Measurements from ENCODE around the gene DHRSX. TPM values are rescaled to one million over a fixed set of nuclear protein-coding genes. Genes with fewer than 3 reads are reported as not detected.

The DHRSX gene
- total and polyA plus RNA-seq, 2 of the 8 experiments (the other 6 are each of a cell fraction or from before 2014, with no cell fraction given), result 35.1 to 43.4 TPM

DNA sequence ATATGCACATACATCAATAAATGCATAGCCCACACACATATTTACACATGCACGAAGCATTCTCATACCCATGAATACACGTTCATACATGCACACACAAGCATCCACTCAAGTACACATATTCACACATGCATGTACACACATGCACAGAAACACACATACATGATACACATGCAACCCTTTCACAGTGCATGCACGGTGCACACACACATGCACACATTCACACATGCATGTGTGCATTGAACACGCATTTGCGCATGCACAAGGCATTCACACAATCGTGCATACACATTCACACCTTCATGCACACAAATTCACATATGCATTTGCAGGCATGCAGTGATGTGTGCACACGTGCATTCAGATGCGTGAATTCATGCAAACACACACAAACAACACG lies 324.5 kb downstream of the DHRSX start:
- no peak overlapping the region for H3K4ac ChIP-seq (replicated peaks; ENCODE audit: insufficient read length, low read depth, low read length)
- H3K4me3 ChIP-seq (ENCODE audit: extremely low read depth in 1 of 4, insufficient read depth in 2 of 4, low read depth in 3 of 4, low read length in 4 of 4), result no peak overlapping the region
- 0 out of 2 replicates have a peak overlapping the region, but pooled peaks have one; percentile 1 for H2BK15ac ChIP-seq (ENCODE audit: low read length)
- no peak overlapping the region for H4K5ac ChIP-seq (ENCODE audit: insufficient read length, low read depth, low read length)
- no peaks in the 10 kb centered on the region; a peak in 2 of 7 replicates for H3K4me1 ChIP-seq (replicated peaks in 1 of 4; ENCODE audit: control insufficient read depth in 3 of 4, insufficient read depth in 4 of 4, low read length in 3 of 4)
- no peak overlapping the region for H3K56ac ChIP-seq (replicated peaks; ENCODE audit: insufficient read length, low read depth, low read length)
- H4K8ac ChIP-seq (ENCODE audit: extremely low read depth, insufficient read depth, low read length), result no peak overlapping the region; the same call in 1 of the 2 replicates
- H3K14ac ChIP-seq (ENCODE audit: insufficient read length), result no peak overlapping the region
- no peaks in the 10 kb centered on the region for H3K79me2 ChIP-seq (ENCODE audit: control insufficient read depth in 1 of 2, insufficient read depth in 2 of 2, low read length in 2 of 2)
- no peaks in the 10 kb centered on the region for H3K79me1 ChIP-seq (ENCODE audit: low read depth, low read length)
- no peak overlapping the region for H3K4me2 ChIP-seq (ENCODE audit: insufficient read depth in 1 of 2, low read depth in 2 of 2, low read length in 2 of 2)
- POLR2A ChIA-PET (ENCODE audit: partially characterized antibody), result no interaction called here
- H3K27ac ChIP-seq (ENCODE audit: low read depth, low read length), result peak overlapping the region; percentile 52; the same call in 1 of the 2 replicates
- H3K23me2 ChIP-seq (ENCODE audit: low read depth, low read length), result no peaks in the 10 kb centered on the region; the same call in 1 of the 2 replicates
- H2BK5ac ChIP-seq (ENCODE audit: low read depth, low read length), result peak overlapping the region; percentile 1; the same call in 1 of the 2 replicates
- peak overlapping the region; percentile 42; the same call in 1 of the 2 replicates for H2AK5ac ChIP-seq (ENCODE audit: low read depth, low read length)
- H3K18ac ChIP-seq (ENCODE audit: extremely low read depth, low read length), result no peak overlapping the region
- no peak overlapping the region for H2BK120ac ChIP-seq (replicated peaks; ENCODE audit: low read depth, low read length)
- no peak for DNase-seq (ENCODE audit: low read depth in 1 of 2, low spot score in 2 of 2)
- H3K23ac ChIP-seq (ENCODE audit: insufficient read length), result no peak overlapping the region
- no peak overlapping the region for H3K9ac ChIP-seq (replicated peaks in 1 of 4; ENCODE audit: extremely low read depth in 1 of 4, low read depth in 3 of 4, low read length in 3 of 4)
- 0 out of 2 replicates have a peak overlapping the region, but pooled peaks have one; percentile 81 for H2BK12ac ChIP-seq (ENCODE audit: low read depth, low read length)
- no peak overlapping the region for H2AFZ ChIP-seq (ENCODE audit: low read length)
- FAIRE-seq, result no peak
- no peaks in the 10 kb centered on the region for H3K27me3 ChIP-seq (replicated peaks in 1 of 4; ENCODE audit: control insufficient read depth in 3 of 4, extremely low read depth in 1 of 4, insufficient read depth in 3 of 4, low read length in 3 of 4)
- no peaks in the 10 kb centered on the region for H3K9me3 ChIP-seq (ENCODE audit: insufficient read depth in 2 of 2, low read depth in 1 of 2, low read length in 1 of 2)
- H2BK20ac ChIP-seq (ENCODE audit: low read length), result no peak overlapping the region
- H4K91ac ChIP-seq (replicated peaks; ENCODE audit: insufficient read length, low read length), result peak overlapping the region; percentile 29
- WGBS, 2 experiments (ENCODE audit: extremely low coverage in 1 of 2, insufficient coverage in 1 of 2, insufficient read length in 1 of 2, insufficient replicate concordance in 2 of 2, low coverage in 1 of 2, low lambda C conversion rate in 2 of 2, missing lambda C conversion rate in 1 of 2), result 92% methylated on average over 9 of the region's 9 CpGs; no CpG with 5 or more reads in 1 of the 2 experiments
- no peaks in the 10 kb centered on the region; a peak in 2 of 8 replicates for H3K36me3 ChIP-seq (ENCODE audit: control insufficient read depth in 2 of 4, insufficient read depth in 4 of 4, low read length in 3 of 4)
- CTCF ChIA-PET (ENCODE audit: partially characterized antibody), result no interaction called here
- no peaks in the 10 kb centered on the region for H4K20me1 ChIP-seq (replicated peaks in 1 of 2; ENCODE audit: control insufficient read depth in 1 of 2, insufficient read depth in 2 of 2, low read length in 2 of 2)
- TF ChIP-seq SP2 (IDR thresholded peaks at IDR 0.05; ENCODE audit: low read length), result no peak
- no peak for TF ChIP-seq RBBP5 (IDR thresholded peaks at IDR 0.05; ENCODE audit: borderline replicate concordance, low read depth, low read length)
- no peak for TF ChIP-seq CBX8 (IDR thresholded peaks at IDR 0.05; ENCODE audit: borderline replicate concordance, low read depth, low read length)
- TF ChIP-seq NRF1 (IDR thresholded peaks at IDR 0.05; ENCODE audit: low read depth, low read length), result no peak
- TF ChIP-seq TAF1 (IDR thresholded peaks at IDR 0.05; ENCODE audit: low read depth, low read length), result no peak
- TF ChIP-seq USF2 (IDR thresholded peaks at IDR 0.05; ENCODE audit: low read length), result no peak
- no peak for TF ChIP-seq EZH2 (IDR thresholded peaks at IDR 0.05; ENCODE audit: low read depth, low read length, severe bottlenecking)
- no peak for TF ChIP-seq CEBPB (IDR thresholded peaks at IDR 0.05; ENCODE audit: low read depth, low read length)
- no peak for TF ChIP-seq CTBP2 (IDR thresholded peaks at IDR 0.05; ENCODE audit: borderline replicate concordance, insufficient read depth, insufficient read length, low read length)
- TF ChIP-seq GABPA (IDR thresholded peaks at IDR 0.05; ENCODE audit: borderline replicate concordance, insufficient read depth, low read length), result no peak
- TF ChIP-seq KDM4A (IDR thresholded peaks at IDR 0.05; ENCODE audit: low read depth, low read length, severe bottlenecking), result no peak
- TF ChIP-seq ZNF274 (IDR thresholded peaks at IDR 0.05; ENCODE audit: borderline replicate concordance, extremely low read depth, low read length), result no peak
